ENCODE results near the gene SLC6A8. TPM values are rescaled to one million over a fixed set of nuclear protein-coding genes. Genes with fewer than 3 reads are reported as not detected.

The SLC6A8 gene
- total and polyA plus RNA-seq, 2 donors (not counting 1 experiment from before 2014, with no cell fraction given): 0.49 to 2.9 TPM

DNA sequence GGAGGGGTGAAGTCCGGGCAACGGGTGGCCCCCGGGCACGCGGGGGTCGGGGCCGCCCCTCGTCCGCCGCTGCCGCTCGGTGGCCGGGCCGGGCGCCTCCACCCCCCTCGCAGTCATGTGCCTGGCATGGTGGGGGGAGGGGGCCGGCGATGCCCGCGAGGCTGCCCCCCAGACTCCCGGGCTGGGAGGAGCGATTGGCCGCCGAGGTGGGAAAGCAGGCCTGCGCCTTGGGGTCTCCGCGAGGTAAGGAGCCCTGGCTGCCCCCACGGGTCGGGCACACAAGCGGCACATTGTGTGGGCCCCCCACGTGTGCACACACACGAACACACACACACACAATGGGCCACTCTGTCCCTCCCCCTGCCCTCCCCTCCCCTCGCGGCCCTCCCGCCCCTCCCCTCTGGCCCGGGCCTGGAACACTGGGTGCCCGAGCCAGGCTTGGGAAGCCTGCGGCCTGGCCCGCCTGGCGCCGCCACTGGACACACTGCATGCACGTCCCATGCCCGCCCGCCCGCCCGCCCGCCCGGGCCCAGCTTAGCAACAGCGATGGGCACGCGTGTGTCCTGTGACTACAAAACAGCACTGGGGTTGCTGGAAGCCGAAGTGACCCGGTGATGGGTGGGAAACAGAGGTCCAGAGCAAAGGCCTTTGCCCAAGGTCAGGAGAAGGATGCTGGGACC lies 1.3 kb downstream of the SLC6A8 start:
- Mint-ChIP-seq H3K27me3 (no peaks in the 10 kb centered on the region), H3K4me1 (no peaks in the 10 kb centered on the region), H3K9me3 (ENCODE audit: insufficient read depth) (no peaks in the 10 kb centered on the region), H3K4me3 (peak overlapping the region; percentile 10), H3K27ac (no peak overlapping the region)
- no peak for TF ChIP-seq EZH2 (IDR thresholded peaks at IDR 0.05; ENCODE audit: borderline replicate concordance, insufficient read depth, low read depth, low read length, poor library complexity, severe bottlenecking)
- TF ChIP-seq, protein P1, sequence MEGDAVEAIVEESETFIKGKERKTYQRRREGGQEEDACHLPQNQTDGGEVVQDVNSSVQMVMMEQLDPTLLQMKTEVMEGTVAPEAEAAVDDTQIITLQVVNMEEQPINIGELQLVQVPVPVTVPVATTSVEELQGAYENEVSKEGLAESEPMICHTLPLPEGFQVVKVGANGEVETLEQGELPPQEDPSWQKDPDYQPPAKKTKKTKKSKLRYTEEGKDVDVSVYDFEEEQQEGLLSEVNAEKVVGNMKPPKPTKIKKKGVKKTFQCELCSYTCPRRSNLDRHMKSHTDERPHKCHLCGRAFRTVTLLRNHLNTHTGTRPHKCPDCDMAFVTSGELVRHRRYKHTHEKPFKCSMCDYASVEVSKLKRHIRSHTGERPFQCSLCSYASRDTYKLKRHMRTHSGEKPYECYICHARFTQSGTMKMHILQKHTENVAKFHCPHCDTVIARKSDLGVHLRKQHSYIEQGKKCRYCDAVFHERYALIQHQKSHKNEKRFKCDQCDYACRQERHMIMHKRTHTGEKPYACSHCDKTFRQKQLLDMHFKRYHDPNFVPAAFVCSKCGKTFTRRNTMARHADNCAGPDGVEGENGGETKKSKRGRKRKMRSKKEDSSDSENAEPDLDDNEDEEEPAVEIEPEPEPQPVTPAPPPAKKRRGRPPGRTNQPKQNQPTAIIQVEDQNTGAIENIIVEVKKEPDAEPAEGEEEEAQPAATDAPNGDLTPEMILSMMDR (IDR thresholded peaks at IDR 0.05): no peak
- H3K79me2 ChIP-seq (ENCODE audit: control insufficient read depth, insufficient read depth, low read length): no peaks in the 10 kb centered on the region
- H3K9ac ChIP-seq (ENCODE audit: low read length): no peak overlapping the region
- peak overlapping the region; percentile 42 for H3K4me2 ChIP-seq (replicated peaks; ENCODE audit: low read depth, low read length, poor library complexity, severe bottlenecking)
- H3K4me3 ChIP-seq (ENCODE audit: control extremely low read depth in 1 of 5, extremely low read depth in 1 of 5, insufficient read depth in 1 of 5, low read depth in 2 of 5, low read length in 4 of 5): no peak overlapping the region
- no peaks in the 10 kb centered on the region for H4K20me1 ChIP-seq (ENCODE audit: control insufficient read depth, insufficient read depth, low read length, poor library complexity, severe bottlenecking)
- ATAC-seq (ENCODE audit: low read depth): no peak
- peaks cover 0 to 13% (median 1%) of the 10 kb centered on the region in 4 experiments for H3K27me3 ChIP-seq (replicated peaks in 1 of 4; ENCODE audit: control extremely low read depth in 1 of 4, control insufficient read depth in 3 of 4, insufficient read depth in 4 of 4, low read length in 3 of 4)
- H3K36me3 ChIP-seq (replicated peaks in 1 of 2; ENCODE audit: control extremely low read depth in 1 of 2, control insufficient read depth in 1 of 2, extremely low read depth in 1 of 2, insufficient read depth in 2 of 2, low read length in 1 of 2): no peaks in the 10 kb centered on the region
- ChIA-PET POLR2A (no interaction called here), CTCF (no interaction called here)
- WGBS (ENCODE audit: insufficient coverage): 43% methylated on average over 10 of the region's 53 CpGs
- no peaks in the 10 kb centered on the region for H3K9me3 ChIP-seq (ENCODE audit: control extremely low read depth in 1 of 3, control insufficient read depth in 2 of 3, insufficient read depth in 1 of 3, low read length in 2 of 3)
- intact Hi-C loops (cut with micrococcal nuclease): no loop called here
- no peak for DNase-seq
- no peak overlapping the region for H2AFZ ChIP-seq (ENCODE audit: insufficient read depth, low read depth, low read length, poor library complexity, severe bottlenecking)
- no peak overlapping the region for H3K27ac ChIP-seq (ENCODE audit: low read length in 2 of 2)
- H3K4me1 ChIP-seq (ENCODE audit: control insufficient read depth in 2 of 2, insufficient read depth in 2 of 2, low read length in 2 of 2): peaks cover 0 to 4% of the 10 kb centered on the region in 2 donors

DNA sequence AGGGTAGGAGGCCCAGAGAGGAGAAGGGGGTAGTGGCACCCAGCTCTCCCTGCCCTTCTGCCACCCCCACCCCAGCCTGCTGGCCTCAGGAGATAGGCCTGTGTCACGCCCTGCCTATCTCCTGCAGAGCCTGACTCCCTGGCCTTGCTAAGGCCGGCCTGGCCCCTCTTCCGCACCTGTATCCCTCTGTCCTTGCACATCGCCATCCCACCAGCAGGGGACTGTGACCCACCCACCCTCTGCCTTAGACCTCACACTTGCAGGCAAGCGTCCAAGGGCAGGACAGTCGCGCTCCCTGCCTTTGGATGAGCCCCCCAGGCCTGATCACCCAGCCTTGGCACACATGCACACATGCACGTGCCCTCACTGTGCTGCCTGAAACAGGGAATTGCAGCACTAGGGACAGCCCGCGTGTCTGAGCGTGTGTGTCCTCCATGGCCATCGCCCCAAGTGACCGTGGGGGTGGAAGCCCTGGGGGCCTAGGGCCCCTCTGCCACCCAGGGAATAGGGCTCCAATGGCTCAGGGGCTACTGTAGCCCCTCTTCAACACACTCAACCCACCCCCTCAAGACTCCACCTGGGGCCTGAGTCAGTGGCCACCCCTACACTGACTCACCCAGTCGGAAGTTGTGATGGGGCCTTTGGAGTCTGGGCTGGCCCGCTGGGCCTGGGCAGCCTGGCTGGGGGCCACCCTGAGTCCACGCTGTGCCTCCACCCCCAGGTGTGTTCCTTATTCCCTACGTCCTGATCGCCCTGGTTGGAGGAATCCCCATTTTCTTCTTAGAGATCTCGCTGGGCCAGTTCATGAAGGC lies 2.1 kb downstream of the SLC6A8 start:
- WGBS (ENCODE audit: insufficient coverage): 93% methylated on average over 19 of the region's 19 CpGs
- Histone ChIP-seq H3K4me1 (ENCODE audit: control insufficient read depth in 2 of 2, insufficient read depth in 2 of 2, low read length in 2 of 2) (peaks cover 0 to 4% of the 10 kb centered on the region in 2 donors), H3K9me3 (ENCODE audit: control extremely low read depth in 1 of 3, control insufficient read depth in 2 of 3, insufficient read depth in 1 of 3, low read length in 2 of 3) (no peaks in the 10 kb centered on the region), H4K20me1 (ENCODE audit: control insufficient read depth, insufficient read depth, low read length, poor library complexity, severe bottlenecking) (no peaks in the 10 kb centered on the region), H3K79me2 (ENCODE audit: control insufficient read depth, insufficient read depth, low read length) (no peaks in the 10 kb centered on the region), H3K4me2 (replicated peaks; ENCODE audit: low read depth, low read length, poor library complexity, severe bottlenecking) (no peak overlapping the region), H2AFZ (ENCODE audit: insufficient read depth, low read depth, low read length, poor library complexity, severe bottlenecking) (no peak overlapping the region), H3K36me3 (replicated peaks in 1 of 2; ENCODE audit: control extremely low read depth in 1 of 2, control insufficient read depth in 1 of 2, extremely low read depth in 1 of 2, insufficient read depth in 2 of 2, low read length in 1 of 2) (no peaks in the 10 kb centered on the region), H3K4me3 (ENCODE audit: control extremely low read depth in 1 of 5, extremely low read depth in 1 of 5, insufficient read depth in 1 of 5, low read depth in 2 of 5, low read length in 4 of 5) (no peak overlapping the region), H3K27me3 (replicated peaks in 1 of 4; ENCODE audit: control extremely low read depth in 1 of 4, control insufficient read depth in 3 of 4, insufficient read depth in 4 of 4, low read length in 3 of 4) (peaks cover 0 to 13% (median 1%) of the 10 kb centered on the region in 4 experiments), H3K27ac (ENCODE audit: low read length in 2 of 2) (no peak overlapping the region), H3K9ac (ENCODE audit: low read length) (no peak overlapping the region)
- ChIA-PET CTCF (no interaction called here), POLR2A (no interaction called here)
- no peak overlapping the region for H3K27ac Mint-ChIP-seq
- peak overlapping the region; percentile 61 for H3K4me3 Mint-ChIP-seq
- DNase-seq (no peak), ATAC-seq (ENCODE audit: low read depth) (no peak)
- no peaks in the 10 kb centered on the region for H3K27me3 Mint-ChIP-seq
- TF ChIP-seq, protein P1 (IDR thresholded peaks at IDR 0.05): no peak
- no peak for TF ChIP-seq EZH2 (IDR thresholded peaks at IDR 0.05; ENCODE audit: borderline replicate concordance, insufficient read depth, low read depth, low read length, poor library complexity, severe bottlenecking)
- intact Hi-C loops (cut with micrococcal nuclease): no loop called here
- H3K4me1 Mint-ChIP-seq: no peaks in the 10 kb centered on the region
- no peaks in the 10 kb centered on the region for H3K9me3 Mint-ChIP-seq (ENCODE audit: insufficient read depth)

Data from B cell (primary cell).